OCI-LY3 (cell line): ENCODE results near the gene SLC5A10.
"Not testable (repeated sequence)": the region's sequence is repeated elsewhere in the genome, so short reads cannot be mapped to it uniquely, and the experiment has no call there.

Experiments used
- EZH2phosphoT487 ChIP-seq: fragments of 200-600 bp; shearing (Covaris generic); IDR thresholded peaks from 2 replicates; pipeline ENCODE4 v1.6.1; 2018; ENCODE audit warnings: antibody characterized with exemption, mixed run types, low read depth
- TF ChIP-seq, protein P1 (sequence below): fragments of 200-600, 300-600 bp; sonication (generic); IDR thresholded peaks from 2 replicates; pipeline ENCODE4 v1.5.1; 2014; ENCODE audit warnings: antibody characterized with exemption, low read length, low read depth

DNA sequence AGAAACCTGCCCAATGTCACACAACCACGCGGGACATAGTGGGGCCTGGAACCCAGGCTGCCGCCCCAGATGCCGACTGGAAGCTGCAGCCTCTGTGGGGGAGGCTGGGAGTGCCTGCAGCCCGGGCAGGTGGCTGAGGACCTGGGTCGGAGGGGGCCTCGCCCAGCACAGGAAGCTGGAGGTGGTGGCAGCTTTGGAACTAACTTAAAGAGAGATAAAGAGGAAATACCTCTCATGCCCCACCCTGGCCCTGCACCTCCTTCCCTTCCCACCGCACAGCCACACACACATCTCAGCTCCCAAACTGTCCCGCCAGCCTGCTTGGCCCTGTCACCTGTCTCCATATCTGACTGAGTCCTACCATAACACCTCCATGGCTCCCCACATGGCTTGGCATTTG is 88.4 kb downstream of the SLC5A10 start:
- TF ChIP-seq, protein P1, sequence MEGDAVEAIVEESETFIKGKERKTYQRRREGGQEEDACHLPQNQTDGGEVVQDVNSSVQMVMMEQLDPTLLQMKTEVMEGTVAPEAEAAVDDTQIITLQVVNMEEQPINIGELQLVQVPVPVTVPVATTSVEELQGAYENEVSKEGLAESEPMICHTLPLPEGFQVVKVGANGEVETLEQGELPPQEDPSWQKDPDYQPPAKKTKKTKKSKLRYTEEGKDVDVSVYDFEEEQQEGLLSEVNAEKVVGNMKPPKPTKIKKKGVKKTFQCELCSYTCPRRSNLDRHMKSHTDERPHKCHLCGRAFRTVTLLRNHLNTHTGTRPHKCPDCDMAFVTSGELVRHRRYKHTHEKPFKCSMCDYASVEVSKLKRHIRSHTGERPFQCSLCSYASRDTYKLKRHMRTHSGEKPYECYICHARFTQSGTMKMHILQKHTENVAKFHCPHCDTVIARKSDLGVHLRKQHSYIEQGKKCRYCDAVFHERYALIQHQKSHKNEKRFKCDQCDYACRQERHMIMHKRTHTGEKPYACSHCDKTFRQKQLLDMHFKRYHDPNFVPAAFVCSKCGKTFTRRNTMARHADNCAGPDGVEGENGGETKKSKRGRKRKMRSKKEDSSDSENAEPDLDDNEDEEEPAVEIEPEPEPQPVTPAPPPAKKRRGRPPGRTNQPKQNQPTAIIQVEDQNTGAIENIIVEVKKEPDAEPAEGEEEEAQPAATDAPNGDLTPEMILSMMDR: not testable (repeated sequence)
- not testable (repeated sequence) for TF ChIP-seq EZH2phosphoT487
